T47D (cell line): ENCODE results near the gene SORCS1.

Experiments
- DNase-seq, 2 experiments: peaks; one replicate each; pipeline versions ENCODE4 v3.0.0 to v3.0.0-alpha.2; 2011 to 2012; ENCODE audit warnings: low read depth in 1 of 2, low spot score in 1 of 2
- JUND ChIP-seq: IDR thresholded peaks from 2 replicates; pipeline ENCODE4 v1.6.1; 2012; ENCODE audit warnings: low read depth
- in situ Hi-C: cut with HindIII; loops from 2 replicates; pipeline ENCODE4 v1.10.0; 2016; ENCODE audit warnings: low sequenced_read_pairs, low pct_unique_long_range_greater_than_20kb

Gene SORCS1

DNA sequence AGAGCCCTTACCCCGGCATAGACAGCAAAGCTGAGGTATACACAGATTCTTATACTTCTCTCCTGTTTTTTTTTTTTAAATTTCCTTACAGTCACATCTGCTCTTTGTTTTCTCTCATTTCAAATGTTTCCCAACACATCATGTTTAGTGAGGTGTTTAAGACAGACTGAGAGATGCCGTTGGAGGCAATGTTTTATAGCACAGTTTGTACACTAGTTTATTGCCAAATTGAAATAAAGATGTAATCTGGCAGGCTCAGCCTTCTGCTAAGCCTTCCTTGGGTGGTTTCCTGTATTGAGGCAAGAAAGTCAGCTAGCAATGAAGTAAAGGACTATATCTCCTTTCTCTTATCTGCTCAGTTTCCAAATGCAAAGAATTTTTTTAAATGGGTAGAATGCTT, 393.4 kb downstream of the SORCS1 start:
- no peak for TF ChIP-seq JUND
- DNase-seq, result no peak
- in situ Hi-C loops, result no loop called here

- in situ Hi-C loops, result no loop called here
- no peak for DNase-seq
- no peak for TF ChIP-seq JUND
Measured at GRCh38 chr10:106768204-106768603, 396.3 kb downstream of the SORCS1 start.

- no peak for TF ChIP-seq JUND
- in situ Hi-C loops, result no loop called here
- DNase-seq, result no peak
Measured at GRCh38 chr10:106765928-106766327, 398.6 kb downstream of the SORCS1 start.

DNA sequence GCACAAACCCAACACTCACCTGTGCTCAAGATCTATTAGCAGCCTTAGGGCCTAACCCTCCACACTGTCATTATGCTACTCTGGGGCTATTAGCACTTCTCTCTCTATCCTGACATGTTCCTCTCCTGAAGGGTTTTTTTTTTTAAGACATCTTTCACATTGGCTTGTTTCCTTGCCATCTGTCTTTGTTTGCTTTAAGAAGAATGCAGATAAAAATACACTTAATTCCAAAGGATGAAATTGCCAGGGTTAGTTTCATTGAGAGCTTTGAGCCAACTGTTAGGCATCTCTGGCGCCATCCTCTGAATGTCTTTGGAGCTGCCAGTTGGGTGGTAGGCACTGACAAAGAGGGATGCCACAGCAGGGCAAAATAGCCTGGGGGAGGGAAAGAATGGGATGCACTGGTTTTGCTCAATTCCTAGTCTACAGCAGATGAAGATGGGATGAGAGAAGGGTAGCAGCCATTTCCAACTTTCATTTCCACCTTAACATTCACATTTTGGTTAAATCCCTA, 399.2 kb downstream of the SORCS1 start:
- no peak for TF ChIP-seq JUND
- in situ Hi-C loops, result no loop called here
- no peak for DNase-seq

- in situ Hi-C loops, result no loop called here
- no peak for TF ChIP-seq JUND
- DNase-seq, result no peak
Measured at GRCh38 chr10:106764360-106764759, 400.1 kb downstream of the SORCS1 start.

GRCh38 chr10:106761906-106762305, 402.6 kb downstream of the SORCS1 start:
- TF ChIP-seq JUND, result no peak
- in situ Hi-C loops, result no loop called here
- no peak for DNase-seq

DNA sequence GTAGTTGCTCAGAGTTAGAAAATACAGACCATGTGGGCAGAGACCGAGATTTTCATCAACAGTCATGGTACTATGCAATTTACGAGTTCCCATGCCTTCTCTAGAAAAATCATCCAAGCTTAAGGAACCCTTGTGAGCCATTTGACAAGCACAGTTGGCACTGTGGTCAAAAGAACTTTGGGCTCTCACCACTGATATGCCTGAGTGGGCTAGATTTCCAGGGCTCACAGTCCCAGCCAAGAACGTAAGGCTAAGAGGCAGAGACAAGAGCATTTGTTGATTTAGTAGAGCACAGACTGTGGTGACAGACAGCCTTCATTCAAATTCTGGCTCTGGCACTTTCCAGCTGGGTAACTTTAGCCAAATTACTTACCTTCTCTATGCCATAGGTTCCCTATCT, 407.0 kb downstream of the SORCS1 start:
- in situ Hi-C loops, result no loop called here
- TF ChIP-seq JUND, result no peak
- no peak for DNase-seq

GRCh38 chr10:106751091-106751490, 413.4 kb downstream of the SORCS1 start:
- no peak for TF ChIP-seq JUND
- no peak for DNase-seq
- in situ Hi-C loops, result no loop called here

DNA sequence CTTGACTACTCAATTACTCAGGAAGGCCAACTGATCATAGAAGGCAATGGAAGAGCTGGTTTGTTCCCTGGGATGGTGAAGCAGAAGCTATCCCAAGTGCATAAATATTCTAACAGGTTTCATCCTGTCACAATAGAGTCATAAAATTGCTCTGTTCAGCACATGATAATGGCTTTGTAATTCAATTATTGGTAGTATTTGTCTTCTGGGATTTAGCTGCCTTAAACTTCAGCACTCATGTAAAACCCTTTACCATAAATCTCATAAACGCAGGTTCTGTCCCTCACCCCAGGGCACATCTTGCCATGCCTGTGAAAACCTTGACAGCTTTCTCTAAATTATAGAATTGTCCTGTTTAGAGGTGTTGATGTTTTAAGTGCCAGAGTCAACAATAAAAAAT, 417.6 kb downstream of the SORCS1 start:
- TF ChIP-seq JUND, result no peak
- in situ Hi-C loops, result no loop called here
- DNase-seq, result no peak

DNA sequence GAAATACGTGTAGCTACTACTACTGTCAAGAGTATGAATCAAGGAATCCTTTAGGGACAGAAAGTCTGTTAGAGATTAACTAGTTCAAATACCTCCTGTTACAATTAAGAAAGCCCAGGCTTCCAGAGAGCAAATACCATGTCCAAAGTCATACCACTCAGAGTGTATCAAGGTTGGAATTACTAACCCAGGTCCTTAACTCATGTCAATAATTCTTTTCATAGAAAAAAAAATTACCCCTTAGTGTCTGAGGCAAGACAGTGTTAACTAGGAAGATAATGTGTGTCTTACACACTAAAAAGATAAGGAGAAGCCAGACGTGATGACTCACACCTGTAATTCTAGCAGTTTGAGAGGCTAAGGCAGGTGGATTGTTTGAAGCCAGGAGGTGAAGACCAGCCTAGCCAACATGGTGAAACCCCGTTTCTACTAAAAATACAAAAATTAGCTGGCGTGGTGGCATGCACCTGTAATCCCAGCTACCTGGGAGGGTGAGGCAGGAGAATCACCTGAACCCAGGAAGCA, 423.4 kb downstream of the SORCS1 start:
- no peak for TF ChIP-seq JUND
- DNase-seq, result no peak
- in situ Hi-C loops, result no loop called here

DNA sequence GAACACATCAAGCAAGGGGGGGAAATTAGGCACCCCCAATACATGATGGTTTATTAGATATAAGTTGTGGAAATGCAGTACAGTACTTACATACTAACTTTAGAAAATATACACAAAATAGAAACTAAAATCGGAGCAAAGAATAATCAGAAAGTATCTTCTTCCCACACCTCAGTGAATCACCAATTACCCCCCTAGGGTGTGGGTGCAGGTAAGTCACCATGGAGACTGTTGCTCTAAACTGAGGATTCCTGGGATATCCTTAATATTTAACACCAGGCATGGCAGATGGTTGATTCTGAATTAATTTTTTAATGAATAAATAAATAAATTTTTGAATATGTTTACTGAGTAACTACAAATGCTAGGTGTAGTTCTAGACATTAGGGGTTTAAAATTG, 424.4 kb downstream of the SORCS1 start:
- no peak for TF ChIP-seq JUND
- DNase-seq, result no peak
- in situ Hi-C loops, result no loop called here

DNA sequence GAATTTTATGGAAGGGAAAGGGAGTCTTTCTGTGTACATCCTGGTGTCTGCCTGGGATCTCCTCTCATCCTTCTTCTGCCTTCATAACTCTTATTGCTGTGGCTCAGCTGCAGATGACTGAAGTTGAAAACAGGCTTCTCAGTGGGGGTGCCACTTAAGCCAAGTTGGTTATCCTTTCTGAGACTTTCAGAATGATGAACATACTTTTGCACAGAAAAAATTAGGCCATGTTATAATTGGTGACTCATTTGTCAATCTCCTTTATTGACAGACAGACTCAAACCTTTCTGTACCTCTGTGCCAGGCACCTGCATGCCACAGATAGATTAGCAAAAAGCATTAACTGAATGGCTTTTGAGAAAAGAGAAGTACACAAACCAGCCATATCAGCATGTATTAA, 430.3 kb downstream of the SORCS1 start:
- in situ Hi-C loops, result no loop called here
- no peak for DNase-seq
- no peak for TF ChIP-seq JUND

GRCh38 chr10:106728232-106728631, 436.3 kb downstream of the SORCS1 start:
- no peak for TF ChIP-seq JUND
- DNase-seq, result no peak
- in situ Hi-C loops, result no loop called here

- in situ Hi-C loops, result no loop called here
- no peak for TF ChIP-seq JUND
- no peak for DNase-seq
Measured at GRCh38 chr10:106727170-106727569, 437.3 kb downstream of the SORCS1 start.

DNA sequence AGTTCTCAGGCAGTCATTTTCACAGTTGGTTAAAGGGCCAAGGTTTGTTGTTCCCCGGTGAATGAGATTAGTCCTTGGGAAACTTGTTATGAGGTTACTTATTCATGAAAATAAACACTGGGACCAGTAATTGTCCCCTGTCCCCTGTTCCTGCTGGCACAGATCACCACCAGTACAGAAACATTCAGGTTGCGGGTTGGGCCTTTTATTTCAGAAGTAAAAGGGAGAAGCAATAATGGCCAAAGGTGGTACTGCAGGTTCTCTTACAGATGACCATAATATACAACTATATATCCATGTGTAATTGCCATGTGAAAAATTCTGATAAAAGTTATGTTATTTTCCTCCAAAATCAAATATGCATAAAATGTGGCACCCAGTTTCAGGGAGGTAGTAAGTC, 442.0 kb downstream of the SORCS1 start:
- DNase-seq, result peak; percentile 3 to 5
- TF ChIP-seq JUND, result no peak
- in situ Hi-C loops, result no loop called here
